Upper lobe of left lung (tissue), 6 donors: ENCODE results near the gene OSTN. TPM values are rescaled to one million over a fixed set of nuclear protein-coding genes. Genes with fewer than 3 reads are reported as not detected.

Experiments
- ATAC-seq, 2 donors: fragments of 200-7000 bp; cut with Tn5 transposase; one replicate each; pipeline ENCODE4 v1.9.1; 2022; ENCODE audit warnings: mild to moderate bottlenecking in 2 of 2, moderate library complexity in 2 of 2; ENCODE audit not compliant: low FRiP score in 2 of 2
- DNase-seq, 2 donors: peaks; one replicate each; pipeline ENCODE4 v3.0.0-alpha.2; 2019 to 2020
- H3K27ac ChIP-seq, 4 donors: fragments of 200-600 bp; sonication (generic); one replicate each; pipeline ENCODE4 v1.5.1; 2016 to 2019
- H3K27me3 ChIP-seq, 4 donors: fragments of 200-600 bp; sonication (generic); one replicate each; pipeline ENCODE4 v1.5.1; 2017 to 2019
- H3K36me3 ChIP-seq, 4 donors: fragments of 200-600 bp; sonication (generic); one replicate each; pipeline ENCODE4 v1.5.1; 2016 to 2019
- H3K4me1 ChIP-seq, 4 donors: fragments of 200-600 bp; sonication (generic); one replicate each; pipeline ENCODE4 v1.5.1; 2018 to 2019
- H3K4me3 ChIP-seq, 4 donors: fragments of 200-600 bp; sonication (generic); one replicate each; pipeline ENCODE4 v1.5.1; 2017 to 2019; ENCODE audit warnings: mild to moderate bottlenecking in 2 of 4, moderate library complexity in 1 of 4
- H3K9me3 ChIP-seq, 4 donors: fragments of 200-600 bp; sonication (generic); one replicate each; pipeline ENCODE4 v1.5.1; 2018 to 2019
- EP300 ChIP-seq, 4 donors: sonication (generic); formaldehyde crosslinking; IDR thresholded peaks; one replicate each; pipeline ENCODE4 v1.5.1; 2017; ENCODE audit warnings: antibody characterized with exemption in 4 of 4, control low read depth in 2 of 4
- POLR2A ChIP-seq, 4 donors: fragments of 450-650 bp; IDR thresholded peaks; one replicate each; pipeline ENCODE4 v1.5.1; 2016 to 2017; ENCODE audit warnings: antibody characterized with exemption in 4 of 4, mild to moderate bottlenecking in 2 of 4
- POLR2AphosphoS5 ChIP-seq, 2 donors: sonication (generic); formaldehyde crosslinking; IDR thresholded peaks; one replicate each; pipeline ENCODE4 v1.5.1; 2017; ENCODE audit warnings: antibody characterized with exemption in 2 of 2
- WGBS, 2 donors: methylation state at CpG; one replicate each; pipeline ENCODE4 v1.1.5; 2017 to 2018; 5-methylcytosine and 5-hydroxymethylcytosine counted together
- total RNA-seq, 6 donors: library from RNA; depleted of rRNA in 4 of 6; stranded (reverse); fragments of >200 nt in 4 of 6; gene quantifications; one replicate each; pipeline versions ENCODE4 v1.1.0 to v1.2.1, GENCODE V29; 2016 to 2021
- TF ChIP-seq, protein P1 (sequence below), 6 experiments: fragments of 450-650 bp in 4 of 6; fragments of 200-600 bp in 2 of 6; sonication (generic) in 2 of 6; IDR thresholded peaks; one replicate each; pipeline ENCODE4 v1.5.1; 2016 to 2019; ENCODE audit warnings: antibody characterized with exemption in 6 of 6
- donor health status: DM: no; HTN: no; CAD: no; lungs with moderate emphysema.
- donor health status: DM: no; HTN: yes; CAD: no; lungs with severe emphysema.

Gene OSTN
- total RNA-seq, 6 donors from 2014 or later = not detected

DNA sequence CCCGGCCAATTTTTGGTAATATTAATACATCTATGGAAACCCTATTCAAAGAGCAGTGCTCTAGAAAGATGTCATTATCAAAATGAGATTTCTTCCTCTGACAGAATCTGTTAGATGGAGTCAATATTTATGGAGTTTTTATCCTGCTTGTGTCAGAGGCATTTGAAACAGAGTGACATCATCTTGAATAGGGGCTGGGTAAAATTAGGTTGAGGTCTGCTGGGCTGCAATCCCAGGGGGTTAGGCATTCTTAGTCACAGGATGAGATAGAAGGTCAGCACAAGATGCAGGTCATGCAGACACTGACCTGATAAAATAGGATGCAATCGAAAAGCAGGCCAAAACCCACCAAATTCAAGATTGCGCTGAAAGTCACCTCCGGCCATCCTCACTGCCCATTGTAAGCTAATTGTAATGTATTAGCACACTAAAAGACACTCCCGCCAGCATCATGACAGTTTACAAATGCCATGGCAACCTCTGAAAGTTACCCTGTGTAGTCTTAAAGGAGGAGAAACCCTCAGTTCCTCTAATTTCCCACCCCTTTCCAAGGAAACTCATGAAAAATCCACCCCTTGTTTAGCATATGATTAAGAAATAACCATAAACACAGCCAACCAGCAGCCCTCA lies 102.9 kb downstream of the OSTN start:
- TF ChIP-seq EP300 (IDR thresholded peaks at IDR 0.05) (no peak), POLR2A (IDR thresholded peaks at IDR 0.05) (no peak), POLR2AphosphoS5 (IDR thresholded peaks at IDR 0.05) (no peak)
- TF ChIP-seq, protein P1, sequence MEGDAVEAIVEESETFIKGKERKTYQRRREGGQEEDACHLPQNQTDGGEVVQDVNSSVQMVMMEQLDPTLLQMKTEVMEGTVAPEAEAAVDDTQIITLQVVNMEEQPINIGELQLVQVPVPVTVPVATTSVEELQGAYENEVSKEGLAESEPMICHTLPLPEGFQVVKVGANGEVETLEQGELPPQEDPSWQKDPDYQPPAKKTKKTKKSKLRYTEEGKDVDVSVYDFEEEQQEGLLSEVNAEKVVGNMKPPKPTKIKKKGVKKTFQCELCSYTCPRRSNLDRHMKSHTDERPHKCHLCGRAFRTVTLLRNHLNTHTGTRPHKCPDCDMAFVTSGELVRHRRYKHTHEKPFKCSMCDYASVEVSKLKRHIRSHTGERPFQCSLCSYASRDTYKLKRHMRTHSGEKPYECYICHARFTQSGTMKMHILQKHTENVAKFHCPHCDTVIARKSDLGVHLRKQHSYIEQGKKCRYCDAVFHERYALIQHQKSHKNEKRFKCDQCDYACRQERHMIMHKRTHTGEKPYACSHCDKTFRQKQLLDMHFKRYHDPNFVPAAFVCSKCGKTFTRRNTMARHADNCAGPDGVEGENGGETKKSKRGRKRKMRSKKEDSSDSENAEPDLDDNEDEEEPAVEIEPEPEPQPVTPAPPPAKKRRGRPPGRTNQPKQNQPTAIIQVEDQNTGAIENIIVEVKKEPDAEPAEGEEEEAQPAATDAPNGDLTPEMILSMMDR (IDR thresholded peaks at IDR 0.05) = no peak
- no peak overlapping the region for H3K27ac ChIP-seq
- ATAC-seq (no peak), DNase-seq (no peak)
- no peaks in the 10 kb centered on the region for H3K4me1 ChIP-seq
- H3K4me3 ChIP-seq = no peak overlapping the region
- H3K9me3 ChIP-seq = no peaks in the 10 kb centered on the region
- 93 to 99% methylated on average over 5 of the region's 5 CpGs for WGBS, 2 donors
- no peaks in the 10 kb centered on the region for H3K27me3 ChIP-seq
- H3K36me3 ChIP-seq = no peaks in the 10 kb centered on the region

DNA sequence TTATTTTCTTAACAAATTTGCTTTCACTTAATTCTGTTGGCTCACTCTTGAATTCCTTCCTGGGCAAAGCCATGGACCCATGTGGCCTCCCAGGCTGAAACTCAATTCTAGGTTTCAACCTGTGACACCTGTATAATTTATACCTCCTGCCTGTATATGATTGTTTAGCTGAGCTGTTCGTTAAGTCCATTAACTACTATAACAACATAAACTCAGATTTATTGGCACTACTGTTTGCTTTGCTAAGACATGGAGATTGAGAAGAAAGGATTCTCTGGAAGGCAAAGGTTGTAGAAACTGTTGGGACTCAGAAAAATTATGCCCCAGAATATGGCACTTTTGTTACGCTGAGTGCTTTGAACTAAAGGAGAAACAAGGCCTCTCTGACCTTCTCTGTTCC lies 103.4 kb downstream of the OSTN start:
- no peaks in the 10 kb centered on the region for H3K27me3 ChIP-seq
- no peak for ATAC-seq
- no peak for DNase-seq
- no peaks in the 10 kb centered on the region for H3K9me3 ChIP-seq
- no peak for TF ChIP-seq POLR2A (IDR thresholded peaks at IDR 0.05)
- no peak for TF ChIP-seq EP300 (IDR thresholded peaks at IDR 0.05)
- no peak for TF ChIP-seq POLR2AphosphoS5 (IDR thresholded peaks at IDR 0.05)
- TF ChIP-seq, protein P1 (IDR thresholded peaks at IDR 0.05) = no peak
- H3K36me3 ChIP-seq = no peaks in the 10 kb centered on the region
- no peak overlapping the region for H3K4me3 ChIP-seq
- WGBS, 2 donors = 82 to 96% methylated on average over 2 of the region's 2 CpGs
- no peaks in the 10 kb centered on the region for H3K4me1 ChIP-seq
- H3K27ac ChIP-seq = no peak overlapping the region

DNA sequence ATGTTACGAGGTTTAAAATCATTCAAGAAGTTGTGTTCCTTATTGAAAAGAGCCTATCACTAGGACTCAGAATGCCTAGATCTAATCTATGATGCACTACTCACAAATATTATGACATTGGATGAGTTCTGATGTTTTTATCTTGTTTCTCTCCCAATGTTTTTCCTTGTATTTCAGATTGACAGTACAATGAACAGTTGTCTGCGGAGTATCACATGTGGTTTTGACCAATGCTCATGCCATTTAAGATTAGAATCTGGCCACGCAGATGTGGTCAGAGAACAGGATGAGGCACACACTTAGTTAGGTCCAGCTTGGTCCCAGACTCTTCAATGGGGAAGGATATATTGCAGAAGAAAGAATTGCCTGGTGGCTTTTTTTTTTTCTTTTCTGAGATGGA lies 104.6 kb downstream of the OSTN start:
- Histone ChIP-seq H3K27me3 (no peaks in the 10 kb centered on the region), H3K4me3 (no peak overlapping the region), H3K27ac (no peak overlapping the region), H3K36me3 (no peaks in the 10 kb centered on the region), H3K9me3 (no peaks in the 10 kb centered on the region), H3K4me1 (no peaks in the 10 kb centered on the region)
- ATAC-seq = no peak
- no peak for DNase-seq
- WGBS, 2 donors = 80 to 89% methylated on average over 3 of the region's 3 CpGs
- TF ChIP-seq, protein P1 (IDR thresholded peaks at IDR 0.05) = no peak
- TF ChIP-seq EP300 (IDR thresholded peaks at IDR 0.05) (no peak), POLR2A (IDR thresholded peaks at IDR 0.05) (no peak), POLR2AphosphoS5 (IDR thresholded peaks at IDR 0.05) (no peak)

DNA sequence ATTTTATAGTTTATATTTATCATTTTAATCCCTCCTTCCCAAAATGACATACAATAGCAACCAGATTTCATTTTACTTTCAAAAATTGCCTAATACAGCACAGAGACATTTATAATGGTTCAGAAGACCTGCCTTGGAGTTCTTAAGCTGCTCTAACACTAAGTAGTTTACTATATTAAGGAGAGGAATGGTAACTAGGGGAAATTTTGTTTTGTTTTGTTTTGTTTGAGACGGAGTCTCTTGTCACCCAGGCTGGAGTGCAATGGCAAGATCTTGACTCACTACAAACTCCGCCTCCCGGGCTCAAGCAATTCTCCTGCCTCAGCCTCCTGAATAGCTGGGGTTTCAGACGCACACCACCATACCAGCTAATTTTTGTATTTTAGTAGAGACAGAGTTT lies 107.4 kb downstream of the OSTN start:
- ATAC-seq (no peak), DNase-seq (no peak)
- no peak overlapping the region for H3K4me3 ChIP-seq
- H3K27ac ChIP-seq = no peak overlapping the region
- 90% methylated on average over 4 of the region's 4 CpGs for WGBS, 2 donors
- H3K36me3 ChIP-seq = no peaks in the 10 kb centered on the region
- H3K9me3 ChIP-seq = no peaks in the 10 kb centered on the region
- H3K27me3 ChIP-seq = no peaks in the 10 kb centered on the region
- no peaks in the 10 kb centered on the region for H3K4me1 ChIP-seq
- TF ChIP-seq EP300 (IDR thresholded peaks at IDR 0.05) = no peak

DNA sequence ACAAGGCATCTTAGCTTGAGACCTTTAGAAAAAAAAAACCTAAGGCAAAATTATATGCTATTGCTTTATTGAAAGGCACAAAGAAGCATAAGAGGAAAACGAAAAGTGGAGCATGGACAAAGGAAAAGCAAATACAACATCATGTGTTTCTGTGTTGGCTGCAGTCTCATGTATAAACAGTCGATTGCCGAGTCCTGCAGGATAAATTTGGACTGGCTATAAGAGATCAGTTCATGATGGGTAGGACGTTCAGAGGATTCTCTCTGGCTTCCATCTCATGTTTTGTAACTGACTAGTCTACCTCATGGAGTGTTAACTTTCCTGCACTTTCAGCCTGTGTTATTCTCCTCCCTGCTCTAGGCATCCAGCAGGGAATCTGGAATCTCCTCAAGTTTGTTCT lies 108.3 kb downstream of the OSTN start:
- H3K9me3 ChIP-seq = no peaks in the 10 kb centered on the region
- ATAC-seq (no peak), DNase-seq (no peak)
- no peaks in the 10 kb centered on the region for H3K4me1 ChIP-seq
- H3K27ac ChIP-seq = no peak overlapping the region
- no peak for TF ChIP-seq EP300 (IDR thresholded peaks at IDR 0.05)
- no peak for TF ChIP-seq POLR2A (IDR thresholded peaks at IDR 0.05)
- TF ChIP-seq, protein P1 (IDR thresholded peaks at IDR 0.05) = no peak
- TF ChIP-seq POLR2AphosphoS5 (IDR thresholded peaks at IDR 0.05) = no peak
- H3K27me3 ChIP-seq = no peaks in the 10 kb centered on the region
- 73 to 82% methylated on average over 4 of the region's 4 CpGs for WGBS, 2 donors
- H3K36me3 ChIP-seq = no peaks in the 10 kb centered on the region
- H3K4me3 ChIP-seq = no peak overlapping the region
